ENCODE measurements around the gene ACTR1B. TPM values are rescaled to one million over a fixed set of nuclear protein-coding genes. Genes with fewer than 3 reads are reported as not detected.

ACTR1B gene
- total RNA-seq, 1 experiment from 2014 or later: 33.8 TPM

DNA sequence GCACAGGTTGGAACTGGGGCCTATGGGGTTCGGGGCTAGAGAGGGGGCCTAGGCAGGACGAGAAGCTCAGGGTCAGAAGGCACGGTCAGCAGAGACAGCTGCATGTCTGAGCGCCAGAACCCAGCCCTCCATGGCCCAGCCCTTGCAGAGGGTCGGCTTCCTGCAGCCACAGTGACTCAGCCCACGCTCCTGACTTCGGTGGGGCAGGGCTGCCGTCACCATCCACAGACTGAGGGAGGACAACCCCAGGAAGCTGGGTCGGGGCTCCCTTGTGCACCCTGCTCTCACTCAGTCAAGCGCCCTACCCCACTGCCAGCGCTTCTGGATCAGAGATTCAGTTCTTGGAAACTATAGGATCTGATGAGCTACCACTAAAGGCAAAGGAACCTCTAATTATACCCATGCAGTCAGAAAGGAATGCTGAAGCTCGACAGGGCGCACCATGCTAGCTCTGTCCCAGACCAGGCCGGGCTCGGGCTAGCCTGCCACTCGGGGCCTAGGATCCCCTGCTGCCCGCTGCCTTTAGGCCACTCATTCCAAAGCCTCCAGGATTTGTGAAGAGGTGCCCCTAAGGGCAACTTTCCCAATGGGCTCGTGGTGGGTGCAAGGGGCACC lies 3.0 kb downstream of the ACTR1B start:
- H3K4ac ChIP-seq (ENCODE audit: low read depth, low read length): no peak overlapping the region
- H3K4me1 ChIP-seq (ENCODE audit: insufficient read depth, low read length): no peaks in the 10 kb centered on the region; the same call in 1 of the 2 replicates
- no peak overlapping the region for H3K9ac ChIP-seq (ENCODE audit: extremely low read depth, insufficient read length, low read length)
- H2BK12ac ChIP-seq (ENCODE audit: insufficient read length, low read depth, low read length): no peak overlapping the region
- Mint-ChIP-seq H3K36me3 (ENCODE audit: insufficient read depth in 1 of 3, low read depth in 3 of 3) (peaks cover 20 to 39% (median 30%) of the 10 kb centered on the region in 3 experiments; a peak in 6 of 7 replicates), H3K27me3 (ENCODE audit: low read depth) (no peaks in the 10 kb centered on the region), H3K27ac (no peak overlapping the region; a peak in 1 of 7 replicates), H3K4me1 (peaks cover 18 to 19% of the 10 kb centered on the region in 2 experiments), H3K4me3 (no peak overlapping the region), H3K9me3 (no peaks in the 10 kb centered on the region; a peak in 1 of 5 replicates)
- H2AK5ac ChIP-seq (ENCODE audit: insufficient read length, low read length): no peak overlapping the region
- no peak overlapping the region for H2BK5ac ChIP-seq (ENCODE audit: insufficient read length, low read length)
- no peak overlapping the region for H4K8ac ChIP-seq (replicated peaks; ENCODE audit: insufficient read length, low read depth, low read length)
- H4K91ac ChIP-seq (ENCODE audit: insufficient read length, low read depth, low read length): no peak overlapping the region
- peaks cover 4% of the 10 kb centered on the region; the same call in 1 of the 2 replicates for H3K79me2 ChIP-seq (ENCODE audit: insufficient read depth, low read length)
- no peak for DNase-seq
- no peaks in the 10 kb centered on the region for H3K9me3 ChIP-seq (ENCODE audit: control insufficient read depth, low read depth, low read length)
- no peaks in the 10 kb centered on the region for H4K20me1 ChIP-seq (ENCODE audit: control insufficient read depth, insufficient read depth, insufficient read length)
- H2BK20ac ChIP-seq (ENCODE audit: low read depth, low read length, poor library complexity, severe bottlenecking): no peak overlapping the region
- H3T11ph ChIP-seq (ENCODE audit: low read length): no peak overlapping the region
- H4K5ac ChIP-seq (ENCODE audit: insufficient read length, low read depth, low read length): no peak overlapping the region
- no peak overlapping the region for H2AFZ ChIP-seq (ENCODE audit: low read length)
- H3K27ac ChIP-seq (ENCODE audit: insufficient read length, low read depth, low read length): no peak overlapping the region
- H2BK15ac ChIP-seq (ENCODE audit: low read depth, low read length): no peak overlapping the region
- no peak overlapping the region for H3K4me2 ChIP-seq (ENCODE audit: insufficient read depth, insufficient read length, low read length)
- TF ChIP-seq, protein P1, sequence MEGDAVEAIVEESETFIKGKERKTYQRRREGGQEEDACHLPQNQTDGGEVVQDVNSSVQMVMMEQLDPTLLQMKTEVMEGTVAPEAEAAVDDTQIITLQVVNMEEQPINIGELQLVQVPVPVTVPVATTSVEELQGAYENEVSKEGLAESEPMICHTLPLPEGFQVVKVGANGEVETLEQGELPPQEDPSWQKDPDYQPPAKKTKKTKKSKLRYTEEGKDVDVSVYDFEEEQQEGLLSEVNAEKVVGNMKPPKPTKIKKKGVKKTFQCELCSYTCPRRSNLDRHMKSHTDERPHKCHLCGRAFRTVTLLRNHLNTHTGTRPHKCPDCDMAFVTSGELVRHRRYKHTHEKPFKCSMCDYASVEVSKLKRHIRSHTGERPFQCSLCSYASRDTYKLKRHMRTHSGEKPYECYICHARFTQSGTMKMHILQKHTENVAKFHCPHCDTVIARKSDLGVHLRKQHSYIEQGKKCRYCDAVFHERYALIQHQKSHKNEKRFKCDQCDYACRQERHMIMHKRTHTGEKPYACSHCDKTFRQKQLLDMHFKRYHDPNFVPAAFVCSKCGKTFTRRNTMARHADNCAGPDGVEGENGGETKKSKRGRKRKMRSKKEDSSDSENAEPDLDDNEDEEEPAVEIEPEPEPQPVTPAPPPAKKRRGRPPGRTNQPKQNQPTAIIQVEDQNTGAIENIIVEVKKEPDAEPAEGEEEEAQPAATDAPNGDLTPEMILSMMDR (conservative IDR thresholded peaks at IDR 0.05): no peak
- H3K23me2 ChIP-seq (ENCODE audit: insufficient read length, low read depth, low read length, poor library complexity, severe bottlenecking): peaks cover 12% of the 10 kb centered on the region
- no peak overlapping the region for H3K18ac ChIP-seq (ENCODE audit: insufficient read length, low read depth, low read length)
- H3K56ac ChIP-seq (ENCODE audit: insufficient read length, low read depth, low read length): no peak overlapping the region
- H3K27me3 ChIP-seq (ENCODE audit: insufficient read depth, low read length): no peaks in the 10 kb centered on the region
- H3K14ac ChIP-seq (ENCODE audit: insufficient read depth, low read length): no peak overlapping the region
- H2BK120ac ChIP-seq (ENCODE audit: low read depth, low read length, poor library complexity, severe bottlenecking): no peak overlapping the region
- no peak overlapping the region for H3K23ac ChIP-seq (ENCODE audit: insufficient read length, low read depth, low read length)
- no CpG with 5 or more reads among the region's 18 CpGs for WGBS (ENCODE audit: extremely low coverage, insufficient read length, low lambda C conversion rate)
- peaks cover 4% of the 10 kb centered on the region for H3K79me1 ChIP-seq (ENCODE audit: insufficient read depth, low read depth, low read length, poor library complexity, severe bottlenecking)
